Activated CD4-positive, alpha-beta T cell treated with anti-CD3 and anti-CD28 coated beads, Interleukin-2, Interleukin-6, amounts not matched to agents 100 ng/mL and 50 ng/mL, durations not matched to agents 16 hours and 8 hours (primary cell): ENCODE measurements around the gene SPRR2D.
"Not testable (repeated sequence)": the region's sequence is repeated elsewhere in the genome, so short reads cannot be mapped to it uniquely, and the experiment has no call there.

Experiments used
- DNase-seq: peaks from one replicate; pipeline ENCODE4 v3.0.0-alpha.2; 2020

Gene SPRR2D

DNA sequence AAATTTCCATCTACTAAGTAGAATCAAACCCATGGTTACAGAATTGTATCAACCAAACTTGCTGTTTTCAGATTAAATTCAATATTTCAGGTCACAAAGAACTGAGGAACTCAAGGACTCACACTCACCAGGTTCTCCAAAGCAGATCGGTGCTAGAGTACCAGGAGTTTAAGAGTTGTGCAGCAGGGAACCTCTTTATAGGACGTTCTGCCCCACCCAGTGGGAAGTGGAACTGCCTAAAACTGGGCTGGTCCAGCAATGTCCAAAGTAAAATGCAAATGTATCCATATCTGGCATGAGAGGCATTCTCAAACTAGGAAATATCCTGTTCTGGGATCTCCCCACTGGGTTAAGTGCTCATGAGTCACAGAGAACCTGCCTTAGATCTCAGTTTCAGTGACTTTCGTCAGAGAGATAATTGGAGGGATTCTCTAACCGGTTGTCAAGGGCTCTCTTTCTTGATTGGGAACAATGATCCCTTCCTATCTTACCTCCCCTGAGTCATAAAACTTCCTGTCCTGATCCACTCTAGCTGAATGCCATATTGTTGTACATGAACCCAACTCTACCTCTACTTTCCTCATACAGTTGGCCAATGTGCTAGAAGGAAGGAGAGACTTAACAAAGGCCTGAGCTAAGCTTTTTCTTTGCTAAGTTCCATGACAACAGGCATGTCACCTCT is at the start of gene SPRR2D:
TSS of gene SPRR2D (minus strand) at position 171 of the 682 bp plus-strand sequence. CDS start 774 bp downstream, outside the sequence.
- no peak for DNase-seq

DNA sequence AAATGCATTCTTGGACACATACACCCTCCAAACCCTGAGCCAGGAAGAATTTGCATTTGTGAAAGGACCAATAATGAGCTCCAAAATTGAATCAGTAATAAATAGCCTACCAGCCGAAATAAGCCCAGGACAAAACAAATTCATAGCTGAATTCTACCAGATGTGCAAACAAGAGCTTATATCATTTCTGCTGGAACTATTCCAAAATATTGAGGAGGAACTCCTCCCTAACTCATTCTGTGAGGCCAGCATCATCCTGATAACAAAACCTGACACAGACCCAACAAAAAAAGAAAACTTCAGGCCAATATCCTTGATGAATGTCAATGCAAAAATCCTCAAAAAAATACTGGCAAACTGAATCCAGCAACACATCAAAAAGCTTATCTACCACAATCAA is 46.7 kb upstream of the SPRR2D start:
- DNase-seq: no peak

DNA sequence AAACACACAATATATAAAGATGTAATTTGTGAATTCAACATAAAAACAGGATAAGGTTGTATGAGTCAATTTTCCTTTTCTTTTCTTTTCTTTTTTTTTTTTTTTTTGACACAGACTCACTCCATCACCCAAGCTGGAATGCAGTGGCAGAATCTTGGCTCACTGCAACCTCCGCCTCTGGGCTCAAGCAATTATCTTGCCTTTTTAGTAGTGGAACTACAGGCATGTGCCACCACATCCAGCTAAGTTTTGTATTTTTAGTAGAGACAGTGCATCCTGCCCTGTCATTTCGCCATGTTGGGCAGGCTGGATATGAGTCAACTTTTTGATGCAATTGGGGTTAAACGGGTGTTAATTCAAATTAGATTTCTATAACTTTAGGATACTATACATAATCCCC is 40.8 kb upstream of the SPRR2D start:
- no peak for DNase-seq

DNA sequence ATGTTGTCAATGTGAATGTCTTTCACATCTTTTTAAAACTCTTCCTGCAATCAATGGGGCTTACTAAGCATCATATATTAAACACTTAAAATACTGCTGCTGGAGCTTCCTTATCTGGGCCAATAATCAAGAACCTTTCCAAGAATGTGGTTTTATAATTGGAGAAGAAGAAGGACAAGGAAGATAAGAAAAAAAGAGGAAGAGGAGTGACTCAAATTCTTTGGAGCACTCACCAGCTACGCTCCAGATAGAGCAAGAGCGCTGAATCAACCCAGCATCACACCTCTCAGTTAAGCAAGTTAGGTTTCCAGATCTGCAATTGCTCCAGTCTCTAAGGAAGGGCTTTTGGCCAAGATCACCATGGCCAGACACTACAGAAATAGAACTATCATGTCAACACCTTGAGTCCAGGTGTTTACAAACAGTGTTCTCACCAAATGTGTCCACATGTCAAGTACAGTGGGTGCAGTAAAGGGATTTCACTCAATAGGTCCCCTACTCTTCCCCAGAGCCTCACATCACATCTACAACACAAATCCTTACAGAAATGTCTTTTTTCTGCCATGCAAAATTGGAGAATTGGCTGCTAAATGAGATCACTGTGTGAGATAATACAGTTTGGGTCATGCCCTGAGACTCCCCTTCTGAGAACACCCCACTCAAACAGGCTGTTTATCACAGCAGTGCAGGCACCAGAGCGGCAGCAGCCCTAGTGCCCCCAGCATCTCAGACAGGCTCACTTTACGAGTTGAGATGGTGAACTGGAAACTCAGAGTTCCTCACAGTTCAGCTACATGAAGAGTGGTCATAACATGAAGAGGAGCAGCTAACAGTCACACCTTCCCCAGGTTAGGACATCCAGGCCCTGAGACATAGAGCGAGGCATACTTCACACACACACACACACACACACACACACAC is 32.1 kb upstream of the SPRR2D start:
- DNase-seq: no peak

DNA sequence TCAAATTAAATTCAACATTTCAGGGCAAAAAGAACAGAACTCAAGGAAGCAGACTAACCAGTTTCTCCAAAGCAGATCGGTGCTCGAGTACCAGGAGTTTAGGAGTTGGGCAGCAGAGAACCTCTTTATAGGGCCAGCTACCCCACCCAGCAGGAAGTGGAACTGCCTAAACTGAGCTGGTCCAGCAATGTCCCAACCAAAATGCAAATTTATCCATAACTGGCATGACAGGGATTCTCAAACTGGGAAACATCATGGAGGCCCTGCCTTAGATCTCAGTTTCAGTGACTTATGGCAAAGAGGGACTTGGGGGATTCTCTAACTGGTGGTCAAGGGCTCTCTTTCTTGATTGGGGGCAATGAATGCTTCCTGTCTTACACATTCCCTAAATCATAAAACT is 30.6 kb upstream of the SPRR2D start, which contains the start of gene SPRR2B:
TSS of gene SPRR2B (minus strand) at position 101 of the 400 bp plus-strand sequence. CDS start 772 bp downstream, outside the sequence.
- DNase-seq: no peak

DNA sequence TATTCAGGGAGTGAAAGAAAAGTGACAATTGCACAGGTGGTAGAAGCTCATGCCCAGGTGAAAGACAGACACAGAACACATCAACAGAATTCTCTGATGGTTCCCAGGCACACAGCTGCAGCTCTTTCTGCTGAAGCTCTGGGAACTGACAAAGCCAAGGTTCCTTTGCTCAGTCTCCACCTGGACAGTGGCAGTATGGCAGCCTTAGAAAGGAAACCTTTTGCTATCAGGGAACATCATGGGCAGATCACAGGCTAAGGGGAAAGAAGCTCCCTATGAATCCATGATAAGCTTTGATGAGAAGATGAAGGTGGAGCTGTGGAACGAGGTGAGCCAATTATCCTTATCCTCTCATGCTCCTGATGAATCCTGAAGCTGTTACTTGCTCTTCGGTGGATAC is 29.3 kb upstream of the SPRR2D start:
- DNase-seq: no peak

DNA sequence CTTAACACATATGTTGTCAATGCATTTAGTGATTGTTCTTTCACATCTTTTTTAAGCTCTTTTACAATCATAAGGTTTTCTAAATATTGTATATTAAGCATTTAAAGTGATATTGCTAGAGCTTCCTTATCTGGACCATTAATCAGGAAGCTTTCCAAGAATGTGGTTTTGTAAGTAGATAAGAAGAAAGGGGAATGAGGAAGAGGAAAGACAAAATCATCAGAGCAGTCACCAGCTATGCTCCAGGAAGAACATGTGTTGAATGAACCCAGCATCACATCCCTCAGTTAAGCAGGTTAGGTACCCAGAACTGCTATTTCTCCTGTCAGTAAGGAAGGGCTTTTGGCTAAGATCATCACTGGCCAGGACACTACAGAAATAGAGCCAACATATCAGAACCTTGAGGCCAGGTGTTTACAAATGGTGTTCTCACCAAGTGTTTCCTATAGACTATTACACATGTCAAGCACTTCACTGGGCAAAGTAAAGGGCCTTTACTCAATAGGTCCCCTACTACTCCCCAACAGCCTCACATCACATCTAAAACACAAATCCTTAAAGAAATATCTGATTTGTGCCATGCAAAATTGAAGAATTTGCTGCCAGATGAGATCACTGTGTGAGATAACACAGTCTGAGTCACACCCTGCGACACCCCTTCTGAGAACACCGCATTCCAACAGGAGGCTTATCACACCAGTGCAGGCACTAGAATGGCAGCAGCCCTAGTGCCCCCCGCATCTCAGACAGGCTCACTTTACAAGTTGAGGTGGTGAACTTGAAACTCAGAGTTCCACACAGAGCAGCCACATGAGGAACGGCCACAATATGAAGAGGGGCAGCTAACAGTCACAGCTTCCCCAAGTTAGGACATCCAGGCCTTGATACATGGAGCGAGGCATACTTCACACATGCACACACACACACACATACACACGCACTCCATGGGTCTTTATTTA is 18.2 kb upstream of the SPRR2D start:
- no peak for DNase-seq

DNA sequence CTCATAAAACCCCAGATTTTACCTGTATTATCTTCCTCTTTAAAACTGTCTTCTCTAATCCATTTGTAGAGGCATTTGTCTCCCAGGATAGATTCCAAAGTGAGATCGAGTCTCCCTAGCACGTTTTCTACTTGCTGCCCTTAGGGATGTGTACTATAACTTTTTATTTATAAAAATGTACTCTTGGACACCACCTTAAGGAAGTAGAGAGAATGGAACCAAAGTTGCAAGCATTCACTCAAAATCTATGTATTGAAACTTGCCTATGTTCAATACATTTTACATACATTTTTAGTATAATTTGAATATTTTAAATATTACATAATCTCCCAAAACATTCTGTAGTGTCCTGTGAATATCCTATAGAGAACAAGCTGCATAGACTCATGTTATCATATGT is 17.2 kb upstream of the SPRR2D start:
- no peak for DNase-seq

DNA sequence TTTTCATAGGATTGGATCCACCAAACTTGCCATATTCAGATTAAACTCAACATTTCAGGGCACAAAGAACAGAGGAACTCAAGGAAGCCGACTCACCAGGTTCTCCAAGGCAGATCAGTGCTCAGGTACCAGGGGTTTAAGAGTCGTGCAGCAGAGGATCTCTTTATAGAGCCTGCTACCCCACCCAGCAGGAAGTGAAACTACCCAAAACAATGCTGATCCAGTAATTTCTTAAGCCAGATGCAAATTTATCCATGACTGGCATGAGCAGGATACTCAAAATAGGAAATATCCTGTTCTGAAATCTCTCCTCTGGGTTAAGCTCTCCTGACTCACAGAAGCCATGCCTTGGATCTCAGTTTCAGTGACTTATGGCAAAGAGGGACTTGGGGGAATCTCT is 16.5 kb upstream of the SPRR2D start, which contains the start of gene SPRR2A:
TSS of gene SPRR2A (minus strand) at position 138 of the 400 bp plus-strand sequence. CDS start 777 bp downstream, outside the sequence.
- no peak for DNase-seq

DNA sequence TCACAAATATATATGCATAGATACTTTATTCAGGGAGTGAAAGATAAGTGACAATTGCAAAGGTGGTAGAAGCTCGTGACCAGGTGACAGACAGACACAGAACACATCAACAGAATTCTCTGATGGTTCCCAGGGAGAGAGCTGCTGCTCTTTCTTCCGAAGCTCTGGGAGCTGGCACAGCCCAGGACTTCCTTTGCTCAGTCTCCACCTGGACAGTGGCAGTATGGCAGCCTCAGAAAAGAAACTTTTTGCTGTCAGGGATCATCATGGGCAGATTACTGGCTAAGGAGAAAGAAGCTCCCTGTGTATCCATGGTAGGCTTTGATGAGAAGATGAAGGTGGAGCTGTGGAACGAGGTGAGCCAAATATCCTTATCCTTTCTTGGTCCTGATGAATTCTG is 15.2 kb upstream of the SPRR2D start:
- DNase-seq: not testable (repeated sequence)

DNA sequence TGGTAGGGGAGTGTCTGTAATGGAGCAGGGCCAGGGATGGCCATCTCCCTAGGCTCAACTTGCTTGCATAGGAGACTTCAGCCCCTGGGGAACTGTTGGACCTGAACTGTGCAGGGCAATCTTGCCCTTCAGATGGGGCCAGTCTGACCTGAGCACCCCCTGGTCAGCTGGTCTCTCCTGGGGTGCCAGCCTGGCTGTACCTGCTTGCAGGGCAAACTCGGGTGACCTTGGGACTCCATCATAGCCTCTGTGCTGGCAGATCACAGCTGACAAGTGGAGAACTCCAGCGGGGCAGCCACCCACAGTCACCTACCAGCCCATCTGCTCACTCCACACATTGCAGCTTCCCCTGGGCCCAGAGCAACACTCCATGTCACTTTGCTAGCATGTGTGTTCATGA is 8.3 kb upstream of the SPRR2D start:
- DNase-seq: no peak

DNA sequence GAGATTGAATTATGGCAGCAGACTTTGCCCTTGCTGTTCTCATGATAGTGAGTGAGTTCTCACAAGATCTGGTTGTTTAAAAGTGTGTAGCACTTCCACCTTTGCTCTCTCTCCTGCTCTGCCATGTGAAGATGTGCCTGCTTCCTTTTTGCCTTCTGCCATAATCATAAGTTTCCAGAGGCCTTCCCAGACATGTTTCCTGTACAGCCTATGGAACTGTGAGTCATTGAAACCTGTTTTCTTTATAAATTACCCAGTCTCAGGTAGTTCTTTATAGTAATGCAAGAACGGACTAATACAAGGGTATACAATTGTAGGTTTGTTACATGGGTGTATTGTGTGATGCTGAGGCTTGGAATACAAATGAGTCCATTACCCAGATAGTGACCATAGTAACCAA is 5.7 kb downstream of the SPRR2D start:
- DNase-seq: no peak

DNA sequence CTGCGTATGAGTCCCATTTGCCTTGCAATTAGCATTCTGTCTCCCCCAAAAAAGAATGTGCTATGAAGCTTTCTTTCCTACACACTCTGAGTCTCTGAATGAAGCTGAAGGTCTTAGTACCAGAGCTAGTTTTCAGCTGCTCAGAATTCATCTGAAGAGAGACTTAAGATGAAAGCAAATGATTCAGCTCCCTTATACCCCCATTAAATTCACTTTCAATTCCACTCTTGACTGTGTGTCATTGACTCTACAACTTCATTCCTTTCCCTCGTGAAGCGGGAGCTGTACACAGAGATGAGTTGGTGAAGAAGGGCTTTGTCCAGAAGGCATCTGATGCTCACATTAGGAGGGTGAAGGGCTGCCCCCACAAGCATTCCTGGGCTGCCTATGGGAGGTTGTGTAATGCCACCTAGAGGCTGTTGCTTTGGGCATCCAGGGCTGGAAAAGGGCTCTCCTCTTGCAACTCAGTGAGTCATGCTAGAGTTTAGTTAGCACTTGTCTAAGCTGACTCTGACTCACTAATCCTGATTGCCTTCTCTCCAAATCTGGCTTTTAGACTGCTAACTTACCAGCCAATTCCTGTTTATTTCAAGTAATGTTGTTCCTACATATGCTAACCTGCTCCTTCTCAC is 8.1 kb downstream of the SPRR2D start:
- DNase-seq: peak; percentile 7

DNA sequence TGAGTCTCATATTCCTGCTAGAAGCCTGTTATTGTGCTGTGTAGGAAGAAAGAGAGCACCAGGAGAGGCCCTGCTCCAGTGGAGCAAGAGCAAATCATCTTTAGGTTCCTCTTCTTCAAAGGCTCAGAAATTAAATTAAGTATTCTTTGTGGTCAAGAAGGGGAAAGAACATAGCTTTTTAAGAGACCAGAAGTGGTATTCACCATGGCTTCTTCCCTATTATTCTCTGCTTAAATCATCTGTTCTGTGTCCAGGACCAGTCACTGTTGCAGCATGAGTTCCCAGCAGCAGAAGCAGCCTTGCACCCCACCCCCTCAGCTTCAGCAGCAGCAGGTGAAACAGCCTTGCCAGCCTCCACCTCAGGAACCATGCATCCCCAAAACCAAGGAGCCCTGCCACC is 8.8 kb downstream of the SPRR2D start:
- DNase-seq: no peak

DNA sequence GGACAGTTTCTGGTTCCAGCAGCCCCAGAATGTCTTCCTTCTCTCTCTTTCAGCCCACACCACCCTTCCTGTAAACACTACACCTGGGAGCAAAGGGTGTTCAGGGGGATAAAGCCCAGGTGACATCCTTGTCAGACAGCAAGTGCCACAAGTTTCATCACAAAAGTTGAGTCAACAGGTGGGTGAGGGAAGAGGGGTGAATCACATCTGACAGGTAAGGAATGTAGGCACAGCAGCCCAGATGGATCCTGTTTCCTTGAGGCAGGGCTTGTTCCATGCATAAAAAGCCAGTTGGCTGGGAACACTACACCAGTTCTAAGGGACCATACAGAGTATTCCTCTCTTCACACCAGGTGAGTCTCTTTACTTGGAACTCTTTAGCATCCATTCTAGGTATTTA is 10.0 kb downstream of the SPRR2D start, which contains the start of gene SPRR1B:
TSS of gene SPRR1B (plus strand) at position 309 of the 400 bp plus-strand sequence. CDS start 1,143 bp downstream, outside the sequence.
- no peak for DNase-seq

DNA sequence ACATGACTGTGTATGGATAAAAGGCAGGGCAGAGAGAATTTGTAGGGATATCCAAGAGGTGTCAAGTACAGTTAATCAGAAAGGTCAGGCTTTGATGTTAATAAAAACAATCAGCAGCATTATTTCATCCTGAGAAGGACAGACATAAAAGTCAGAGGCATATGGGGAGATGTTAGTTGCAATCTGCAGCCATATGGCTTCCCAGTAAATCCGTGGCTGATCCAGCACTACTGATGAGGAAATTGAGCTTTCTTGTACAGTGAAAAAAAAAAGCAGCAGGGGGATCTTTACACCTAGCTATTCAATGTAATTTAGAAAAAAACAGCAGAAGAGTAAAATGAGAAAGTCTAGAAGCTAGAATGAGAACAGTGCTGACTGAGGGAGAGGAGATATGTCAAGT is 12.2 kb downstream of the SPRR2D start:
- no peak for DNase-seq

DNA sequence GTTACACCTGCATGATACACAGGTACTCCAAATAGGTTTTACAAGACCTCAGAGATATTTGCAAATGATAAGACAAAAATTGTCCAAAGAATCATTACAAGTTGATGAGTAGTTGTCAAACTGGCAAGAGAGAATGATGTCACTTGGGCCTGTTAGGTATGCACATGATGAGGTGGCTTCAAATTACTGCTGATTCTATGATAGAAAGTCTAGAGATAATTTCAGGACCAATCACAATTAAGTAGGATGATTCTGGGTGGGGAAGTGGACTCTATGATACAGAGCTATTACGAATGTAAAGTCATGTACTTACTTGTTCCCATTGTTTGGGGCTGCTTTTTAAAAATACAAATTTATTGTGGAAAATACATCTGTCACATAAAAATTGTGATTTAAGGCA is 15.1 kb downstream of the SPRR2D start:
- no peak for DNase-seq

DNA sequence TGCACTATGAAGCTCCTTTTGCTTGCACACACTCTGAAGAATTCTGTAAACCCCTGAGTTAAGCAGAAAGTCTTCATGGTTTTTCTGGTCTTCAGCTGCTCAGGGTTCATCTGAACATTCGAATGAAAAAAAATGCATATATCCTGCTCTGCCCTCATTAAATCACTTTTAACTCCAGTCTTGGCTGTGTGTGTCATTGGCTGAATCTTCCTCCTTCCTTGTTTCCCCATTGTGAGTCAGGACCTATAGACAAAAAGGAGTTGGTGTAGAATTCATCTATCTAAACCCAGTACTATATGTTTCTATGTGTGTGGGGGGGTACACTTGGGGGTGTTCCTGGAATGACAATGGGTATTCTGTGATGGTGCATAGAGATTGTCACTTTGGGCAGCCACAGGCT is 16.5 kb downstream of the SPRR2D start:
- no peak for DNase-seq

DNA sequence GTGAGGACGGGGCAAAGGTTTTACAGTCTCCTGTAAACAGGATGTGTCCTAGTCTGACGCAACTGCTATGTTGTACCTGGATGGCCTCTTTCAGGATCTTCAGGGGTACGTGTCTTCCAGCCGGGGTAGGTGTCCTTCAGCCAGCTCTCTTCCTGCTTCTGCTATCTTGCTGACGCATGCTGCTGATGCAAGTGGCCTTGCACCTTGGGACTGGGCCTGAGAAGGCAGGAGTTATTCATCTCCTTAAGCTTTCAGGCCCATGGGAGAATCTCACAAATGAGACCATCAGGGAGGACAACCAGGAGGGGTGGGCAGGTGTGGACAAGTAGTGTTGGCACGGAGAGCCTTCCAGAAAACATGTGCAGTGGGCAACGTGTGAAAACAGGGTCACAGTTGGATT is 17.8 kb downstream of the SPRR2D start:
- DNase-seq: no peak

DNA sequence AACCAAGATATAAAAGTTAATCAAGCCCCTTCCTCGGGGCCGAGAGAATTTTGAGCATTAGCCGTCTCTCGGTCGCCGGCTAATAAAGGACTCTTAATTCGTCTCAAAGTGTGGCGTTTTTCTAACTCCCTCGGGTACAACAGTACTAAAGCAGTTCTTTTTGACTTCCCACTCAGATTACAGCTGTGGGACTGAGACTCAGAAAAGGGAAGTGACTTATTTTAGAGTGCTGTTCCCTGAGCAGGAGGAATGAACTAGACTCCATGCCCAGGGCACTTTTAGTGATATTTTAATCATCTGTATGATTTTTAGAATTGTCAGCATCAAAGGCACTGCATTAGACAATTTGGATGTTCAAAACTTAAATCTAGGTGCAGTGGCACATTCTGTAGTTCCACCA is 18.6 kb downstream of the SPRR2D start:
- DNase-seq: not testable (repeated sequence)

DNA sequence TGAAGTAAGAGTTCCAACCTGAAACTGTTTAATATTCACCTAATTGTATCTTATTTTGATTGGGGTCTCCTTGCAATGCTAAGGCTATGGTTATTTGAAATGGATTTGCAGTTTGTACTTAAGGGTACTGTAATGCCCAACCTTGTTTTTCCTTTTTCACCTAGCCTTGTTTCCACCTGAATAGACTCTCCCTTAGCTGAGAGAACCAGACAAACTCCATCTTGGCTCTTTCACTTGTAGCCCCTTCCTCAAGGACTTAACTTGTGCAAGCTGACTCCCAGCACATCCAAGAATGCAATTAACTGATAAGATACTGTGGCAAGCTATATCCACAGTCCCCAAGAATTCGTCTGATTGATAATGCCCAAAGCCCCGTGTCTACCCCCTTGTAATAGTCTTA is 19.1 kb downstream of the SPRR2D start:
- DNase-seq: not testable (repeated sequence)

DNA sequence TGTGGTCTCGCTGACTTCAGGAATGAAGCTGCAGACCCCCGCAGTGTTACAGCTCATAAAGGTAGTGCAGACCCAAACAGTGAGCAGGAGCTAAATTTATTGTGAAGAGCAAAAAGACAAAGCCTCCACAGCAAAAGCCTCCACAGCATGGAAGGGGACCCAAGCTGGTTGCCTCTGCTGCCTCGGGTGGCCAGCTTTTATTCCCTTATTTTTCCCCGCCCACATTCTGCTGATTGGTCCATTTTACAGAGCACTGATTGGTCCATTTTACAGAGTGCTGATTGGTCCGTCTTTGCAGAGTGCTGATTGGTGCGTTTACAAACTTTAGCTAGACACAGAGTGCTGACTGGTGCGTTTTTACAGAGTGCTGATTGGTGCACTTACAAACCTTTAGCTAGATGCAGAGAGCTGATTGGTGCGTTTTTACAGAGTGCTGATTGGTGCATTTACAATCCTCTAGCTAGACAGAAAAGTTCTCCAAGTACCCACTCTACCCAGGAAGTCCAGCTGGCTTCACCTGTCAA is 29.6 kb downstream of the SPRR2D start:
- not testable (repeated sequence) for DNase-seq
